ENCODE data around the gene ANXA4.

DNA sequence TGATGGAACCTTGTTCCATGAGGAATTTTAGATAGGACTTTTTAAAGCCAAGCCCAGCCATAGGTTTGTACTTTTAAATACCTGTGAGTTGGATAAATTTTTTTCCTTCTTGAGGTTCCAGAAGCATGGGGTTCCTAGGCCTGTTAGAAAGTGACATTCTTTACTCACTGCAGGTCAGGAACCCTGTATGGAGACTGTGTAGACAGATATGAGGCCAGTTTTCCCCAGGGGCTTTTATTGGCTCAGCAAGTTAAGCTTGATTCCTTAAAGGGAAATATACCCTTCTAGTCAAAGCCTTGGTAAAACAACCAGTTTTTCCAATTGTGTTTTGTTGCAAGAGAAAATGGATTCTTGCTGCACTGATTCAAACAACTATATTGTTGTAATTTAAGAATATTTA lies 49.1 kb downstream of the ANXA4 start:
- TF ChIP-seq POU2F2 (IDR thresholded peaks at IDR 0.05; ENCODE audit: low read depth, low read length), result no peak
- no peak for TF ChIP-seq POLR2A (IDR thresholded peaks at IDR 0.05; ENCODE audit: low read depth, low read length)
- no peak for TF ChIP-seq POLR2AphosphoS5 (IDR thresholded peaks at IDR 0.05; ENCODE audit: low read depth, low read length)
- no peak for TF ChIP-seq TAF1 (IDR thresholded peaks at IDR 0.05; ENCODE audit: low read depth, low read length)
- no peak for TF ChIP-seq SPI1 (IDR thresholded peaks at IDR 0.05; ENCODE audit: low read depth, low read length)
- TF ChIP-seq PAX5 (IDR thresholded peaks at IDR 0.05; ENCODE audit: insufficient read depth, low read length, severe bottlenecking), result no peak
